ENCODE measurements around the gene ERCC2.

The ERCC2 gene

DNA sequence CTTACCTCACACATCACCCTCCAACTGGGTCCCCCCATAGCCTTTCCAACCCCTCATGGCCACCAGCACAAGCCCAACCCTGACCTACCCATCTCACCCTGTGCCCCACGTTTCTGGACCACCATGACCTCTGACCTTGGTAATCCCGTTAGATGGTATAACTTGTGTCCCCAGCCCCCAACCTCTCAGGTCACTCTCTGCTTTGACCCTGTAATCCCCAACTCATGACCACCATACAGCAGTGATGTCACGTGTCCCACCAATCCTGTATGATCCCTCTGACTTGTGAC is 21.3 kb downstream of the ERCC2 start:
- TF ChIP-seq, protein P1, sequence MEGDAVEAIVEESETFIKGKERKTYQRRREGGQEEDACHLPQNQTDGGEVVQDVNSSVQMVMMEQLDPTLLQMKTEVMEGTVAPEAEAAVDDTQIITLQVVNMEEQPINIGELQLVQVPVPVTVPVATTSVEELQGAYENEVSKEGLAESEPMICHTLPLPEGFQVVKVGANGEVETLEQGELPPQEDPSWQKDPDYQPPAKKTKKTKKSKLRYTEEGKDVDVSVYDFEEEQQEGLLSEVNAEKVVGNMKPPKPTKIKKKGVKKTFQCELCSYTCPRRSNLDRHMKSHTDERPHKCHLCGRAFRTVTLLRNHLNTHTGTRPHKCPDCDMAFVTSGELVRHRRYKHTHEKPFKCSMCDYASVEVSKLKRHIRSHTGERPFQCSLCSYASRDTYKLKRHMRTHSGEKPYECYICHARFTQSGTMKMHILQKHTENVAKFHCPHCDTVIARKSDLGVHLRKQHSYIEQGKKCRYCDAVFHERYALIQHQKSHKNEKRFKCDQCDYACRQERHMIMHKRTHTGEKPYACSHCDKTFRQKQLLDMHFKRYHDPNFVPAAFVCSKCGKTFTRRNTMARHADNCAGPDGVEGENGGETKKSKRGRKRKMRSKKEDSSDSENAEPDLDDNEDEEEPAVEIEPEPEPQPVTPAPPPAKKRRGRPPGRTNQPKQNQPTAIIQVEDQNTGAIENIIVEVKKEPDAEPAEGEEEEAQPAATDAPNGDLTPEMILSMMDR (IDR thresholded peaks at IDR 0.05; ENCODE audit: borderline replicate concordance, insufficient read depth, low read depth, low read length): no peak

DNA sequence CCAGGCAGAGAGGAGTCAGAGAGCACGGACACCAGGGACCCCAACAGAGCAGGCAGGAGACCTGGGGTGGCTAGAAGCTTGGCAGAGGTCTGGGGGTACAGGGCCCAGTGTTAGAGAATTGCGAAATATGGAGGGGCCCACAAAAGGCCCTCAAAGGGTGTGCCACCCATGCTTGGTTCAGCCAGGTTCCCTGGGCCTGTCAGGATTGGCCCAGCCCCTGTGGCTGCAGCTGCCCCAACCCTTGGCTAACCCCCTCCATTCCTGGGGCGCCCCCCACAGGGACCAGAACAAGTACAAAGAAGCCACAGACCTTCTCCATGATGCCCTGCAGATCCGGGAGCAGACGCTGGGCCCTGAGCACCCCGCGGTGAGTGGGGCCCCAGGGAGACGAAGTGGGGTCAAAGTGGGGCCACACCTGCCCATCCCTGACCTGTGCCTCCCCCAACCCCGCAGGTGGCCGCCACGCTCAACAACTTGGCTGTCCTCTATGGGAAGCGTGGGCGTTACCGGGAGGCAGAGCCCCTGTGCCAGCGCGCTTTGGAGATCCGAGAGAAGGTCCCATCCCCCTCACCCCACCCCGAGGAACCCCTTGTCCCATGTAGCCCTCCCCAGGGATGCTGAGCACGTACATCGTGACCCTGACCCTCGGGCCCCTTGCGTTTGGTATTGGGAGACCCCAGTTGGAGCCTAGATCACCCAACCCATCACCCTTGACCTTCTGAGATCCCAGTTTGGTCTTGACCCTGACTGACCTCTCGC is 21.8 kb downstream of the ERCC2 start:
- TF ChIP-seq, protein P1 (IDR thresholded peaks at IDR 0.05; ENCODE audit: borderline replicate concordance, insufficient read depth, low read depth, low read length): no peak
- no peak overlapping the region for H3K4me3 ChIP-seq (ENCODE audit: low read depth, low read length)

More for the DNA sequence above, 21.3 kb downstream of the ERCC2 start:
- H3K4me3 ChIP-seq (ENCODE audit: low read depth, low read length): no peak overlapping the region

DNA sequence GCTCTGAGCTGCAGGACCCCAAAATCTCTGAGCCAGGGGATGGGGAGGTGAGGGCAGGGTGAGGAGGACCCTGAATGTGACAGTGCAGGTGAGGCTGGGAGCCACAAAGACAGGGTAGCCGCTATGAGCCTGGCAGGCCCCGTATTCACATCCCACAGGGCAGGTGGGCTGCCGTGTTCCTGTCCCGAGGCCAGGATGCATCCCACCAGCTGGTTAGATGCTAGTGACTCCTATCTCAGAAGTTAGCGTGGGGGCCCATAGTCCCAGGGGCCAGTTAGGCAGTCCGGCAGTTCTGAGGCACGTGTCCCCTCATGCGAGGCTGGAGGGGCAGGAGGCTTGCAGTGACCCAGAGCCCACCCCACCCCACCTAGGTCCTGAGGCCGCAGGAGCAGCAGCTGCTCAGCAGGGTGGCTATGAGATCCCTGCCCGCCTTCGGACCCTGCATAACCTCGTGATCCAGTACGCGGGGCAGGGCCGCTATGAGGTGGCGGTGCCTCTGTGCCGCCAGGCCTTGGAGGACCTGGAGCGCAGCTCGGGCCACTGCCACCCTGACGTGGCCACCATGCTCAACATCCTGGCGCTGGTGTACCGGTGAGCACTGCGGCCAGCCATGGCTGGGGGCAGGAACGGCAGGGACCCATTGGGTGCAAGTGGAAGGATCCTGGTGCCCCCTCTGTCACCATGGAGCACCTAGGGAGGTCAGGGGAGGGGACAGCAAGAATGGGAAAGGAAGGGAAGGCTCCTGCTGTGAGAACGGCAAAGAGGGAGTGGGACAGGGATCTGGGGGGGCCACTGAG is 22.6 kb downstream of the ERCC2 start:
- TF ChIP-seq, protein P1 (IDR thresholded peaks at IDR 0.05; ENCODE audit: borderline replicate concordance, insufficient read depth, low read depth, low read length): no peak

DNA sequence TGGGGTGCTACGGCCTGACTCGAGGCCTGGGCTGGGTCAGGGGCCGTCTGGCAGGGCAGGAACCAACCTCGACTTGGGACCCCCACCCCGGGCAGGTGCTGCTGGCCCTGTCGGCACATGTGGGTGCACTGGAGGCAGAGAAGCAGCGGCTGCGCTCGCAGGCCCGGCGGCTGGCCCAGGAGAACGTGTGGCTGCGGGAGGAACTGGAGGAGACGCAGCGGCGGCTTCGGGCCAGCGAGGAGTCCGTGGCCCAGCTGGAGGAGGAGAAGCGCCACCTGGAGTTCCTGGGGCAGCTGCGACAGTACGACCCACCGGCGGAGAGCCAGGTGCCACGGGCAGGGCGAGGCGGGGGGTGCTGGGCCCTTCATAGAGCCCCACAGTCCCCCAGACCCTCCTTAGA is 23.9 kb downstream of the ERCC2 start:
- no peak overlapping the region for H3K4me3 ChIP-seq (ENCODE audit: low read depth, low read length)
- TF ChIP-seq, protein P1 (IDR thresholded peaks at IDR 0.05; ENCODE audit: borderline replicate concordance, insufficient read depth, low read depth, low read length): no peak

More for the DNA sequence above, 22.6 kb downstream of the ERCC2 start:
- H3K4me3 ChIP-seq (ENCODE audit: low read depth, low read length): no peak overlapping the region

DNA sequence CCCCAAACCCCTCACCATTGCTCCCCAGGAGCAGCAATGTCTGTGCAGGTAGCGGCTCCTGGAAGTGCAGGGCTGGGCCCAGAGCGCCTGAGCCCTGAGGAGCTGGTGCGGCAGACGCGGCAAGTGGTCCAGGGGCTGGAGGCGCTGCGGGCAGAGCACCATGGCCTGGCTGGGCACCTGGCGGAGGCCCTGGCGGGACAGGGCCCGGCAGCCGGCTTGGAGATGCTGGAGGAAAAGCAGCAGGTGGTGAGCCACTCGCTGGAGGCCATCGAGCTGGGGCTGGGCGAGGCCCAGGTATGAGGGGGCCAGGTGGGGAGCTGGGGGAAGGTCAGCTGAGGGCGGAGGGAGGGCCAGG is 24.9 kb downstream of the ERCC2 start:
- no peak overlapping the region for H3K4me3 ChIP-seq (ENCODE audit: low read depth, low read length)
- TF ChIP-seq, protein P1 (IDR thresholded peaks at IDR 0.05; ENCODE audit: borderline replicate concordance, insufficient read depth, low read depth, low read length): no peak

DNA sequence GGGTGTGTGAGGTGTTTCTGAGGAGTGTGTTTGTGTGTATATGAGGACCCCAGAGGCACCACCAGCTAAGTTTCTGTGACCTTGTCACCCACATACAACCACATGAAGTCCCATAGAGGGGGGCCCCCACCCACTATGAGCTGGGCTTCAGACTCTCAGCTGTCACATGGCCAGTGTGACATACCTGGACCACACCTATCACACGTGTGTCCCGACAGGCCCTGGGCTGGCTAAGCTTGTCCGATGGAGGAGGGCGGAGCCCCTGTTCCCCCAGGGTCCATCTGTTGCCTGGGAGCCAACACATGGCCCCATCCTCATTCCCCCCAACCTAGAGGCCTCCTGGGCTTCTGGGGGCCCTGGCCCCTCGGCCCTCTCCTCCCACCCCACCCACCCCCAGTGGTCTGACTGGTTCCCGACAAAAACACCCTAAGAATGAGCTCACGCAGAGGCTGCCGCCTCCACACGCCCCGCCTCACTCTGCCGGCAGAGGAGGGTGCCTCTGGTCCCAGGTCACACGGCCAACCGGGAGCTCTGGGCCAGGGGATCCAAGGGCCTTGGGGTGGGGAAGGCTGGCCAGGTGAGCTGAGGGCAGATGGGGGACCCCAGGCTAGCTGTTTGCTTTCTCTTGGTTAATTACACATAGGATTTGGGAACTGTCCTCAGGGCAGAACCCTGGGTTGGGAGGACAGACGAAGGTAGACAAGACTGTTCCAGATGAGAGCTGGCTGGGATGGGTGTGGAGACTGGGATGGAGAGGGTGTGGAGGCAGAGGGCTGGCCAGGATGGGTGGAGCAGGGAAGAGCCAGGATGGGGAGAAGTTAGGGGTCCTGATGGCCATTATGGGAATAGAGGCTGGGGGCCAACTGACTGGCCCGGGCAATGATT is 25.5 kb downstream of the ERCC2 start:
- TF ChIP-seq, protein P1 (IDR thresholded peaks at IDR 0.05; ENCODE audit: borderline replicate concordance, insufficient read depth, low read depth, low read length): no peak
- H3K4me3 ChIP-seq (ENCODE audit: low read depth, low read length): no peak overlapping the region
